Ascending aorta (tissue), 2 donors: Measurements from ENCODE around the gene CAMK1D. TPM values are rescaled to one million over a fixed set of nuclear protein-coding genes. Genes with fewer than 3 reads are reported as not detected.
"Not testable (repeated sequence)": the region's sequence is repeated elsewhere in the genome, so short reads cannot be mapped to it uniquely, and the experiment has no call there.

ENCODE experiments used
- DNase-seq, 2 donors: peaks; one replicate each; pipeline ENCODE4 v3.0.0-alpha.2; 2019; ENCODE audit warnings: low spot score in 2 of 2
- H3K27ac ChIP-seq, 2 donors: fragments of 200-600 bp; sonication (generic); one replicate each; pipeline ENCODE4 v1.5.1; 2016 to 2017; ENCODE audit warnings: mild to moderate bottlenecking in 1 of 2
- H3K27me3 ChIP-seq: fragments of 200-600 bp; sonication (generic); one replicate; pipeline ENCODE4 v1.5.1; 2017
- H3K36me3 ChIP-seq, 2 donors: fragments of 200-600 bp; sonication (generic); one replicate each; pipeline ENCODE4 v1.5.1; 2016
- H3K4me1 ChIP-seq, 2 donors: fragments of 200-600 bp; sonication (generic); one replicate each; pipeline ENCODE4 v1.5.1; 2016 to 2017; ENCODE audit warnings: mild to moderate bottlenecking in 1 of 2
- H3K4me3 ChIP-seq, 2 donors: fragments of 200-600 bp; sonication (generic); one replicate each; pipeline ENCODE4 v1.5.1; 2016 to 2017; ENCODE audit warnings: mild to moderate bottlenecking in 1 of 2
- H3K9me3 ChIP-seq, 2 donors: fragments of 200-600 bp; sonication (generic); one replicate each; pipeline ENCODE4 v1.5.1; 2016
- intact Hi-C: fragments of 100-400 bp; cut with DNase I; formaldehyde crosslinking; loops from one replicate; pipeline ENCODE4 v1.15.1; 2023
- total RNA-seq: library from RNA; depleted of rRNA; stranded (reverse); fragments of >200 nt; gene quantifications from one replicate; pipeline ENCODE4 v1.1.0, GENCODE V29; 2016
- TF ChIP-seq, protein P1 (sequence below), 3 experiments: fragments of 200-600 bp in 2 of 3; fragments of 450-650 bp in 1 of 3; sonication (generic) in 2 of 3; IDR thresholded peaks; one replicate each; pipeline ENCODE4 v1.5.1; 2016 to 2019; ENCODE audit warnings: antibody characterized with exemption in 3 of 3, mild to moderate bottlenecking in 1 of 3, moderate library complexity in 1 of 3

Gene CAMK1D
- total RNA-seq, 1 donor from 2014 or later = 4.2 TPM

DNA sequence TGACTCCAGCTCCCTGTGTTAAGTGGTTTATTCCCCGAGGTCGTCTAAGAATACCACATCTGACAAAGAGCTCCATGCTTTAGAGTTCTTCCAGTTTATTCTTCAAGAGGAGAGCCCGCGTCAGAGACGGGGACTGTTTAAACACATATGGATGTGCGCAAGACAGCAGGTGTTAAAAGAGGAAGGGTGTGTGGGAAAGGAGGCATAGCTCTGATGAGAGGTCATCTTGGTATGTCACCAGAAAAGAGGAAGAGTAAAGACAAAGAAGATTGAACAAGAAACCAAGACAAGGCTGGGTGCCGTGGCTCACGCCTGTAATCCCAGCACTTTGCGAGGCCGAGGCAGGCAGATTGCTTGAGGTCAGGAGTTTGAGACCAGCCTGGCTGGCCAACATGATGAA, 393.4 kb downstream of the CAMK1D start:
- Histone ChIP-seq H3K9me3 (no peaks in the 10 kb centered on the region), H3K4me1 (no peaks in the 10 kb centered on the region), H3K36me3 (no peaks in the 10 kb centered on the region), H3K4me3 (no peak overlapping the region), H3K27ac (no peak overlapping the region), H3K27me3 (no peaks in the 10 kb centered on the region)
- TF ChIP-seq, protein P1, sequence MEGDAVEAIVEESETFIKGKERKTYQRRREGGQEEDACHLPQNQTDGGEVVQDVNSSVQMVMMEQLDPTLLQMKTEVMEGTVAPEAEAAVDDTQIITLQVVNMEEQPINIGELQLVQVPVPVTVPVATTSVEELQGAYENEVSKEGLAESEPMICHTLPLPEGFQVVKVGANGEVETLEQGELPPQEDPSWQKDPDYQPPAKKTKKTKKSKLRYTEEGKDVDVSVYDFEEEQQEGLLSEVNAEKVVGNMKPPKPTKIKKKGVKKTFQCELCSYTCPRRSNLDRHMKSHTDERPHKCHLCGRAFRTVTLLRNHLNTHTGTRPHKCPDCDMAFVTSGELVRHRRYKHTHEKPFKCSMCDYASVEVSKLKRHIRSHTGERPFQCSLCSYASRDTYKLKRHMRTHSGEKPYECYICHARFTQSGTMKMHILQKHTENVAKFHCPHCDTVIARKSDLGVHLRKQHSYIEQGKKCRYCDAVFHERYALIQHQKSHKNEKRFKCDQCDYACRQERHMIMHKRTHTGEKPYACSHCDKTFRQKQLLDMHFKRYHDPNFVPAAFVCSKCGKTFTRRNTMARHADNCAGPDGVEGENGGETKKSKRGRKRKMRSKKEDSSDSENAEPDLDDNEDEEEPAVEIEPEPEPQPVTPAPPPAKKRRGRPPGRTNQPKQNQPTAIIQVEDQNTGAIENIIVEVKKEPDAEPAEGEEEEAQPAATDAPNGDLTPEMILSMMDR (IDR thresholded peaks at IDR 0.05) = no peak
- intact Hi-C loops = no loop called here
- DNase-seq = no peak

DNA sequence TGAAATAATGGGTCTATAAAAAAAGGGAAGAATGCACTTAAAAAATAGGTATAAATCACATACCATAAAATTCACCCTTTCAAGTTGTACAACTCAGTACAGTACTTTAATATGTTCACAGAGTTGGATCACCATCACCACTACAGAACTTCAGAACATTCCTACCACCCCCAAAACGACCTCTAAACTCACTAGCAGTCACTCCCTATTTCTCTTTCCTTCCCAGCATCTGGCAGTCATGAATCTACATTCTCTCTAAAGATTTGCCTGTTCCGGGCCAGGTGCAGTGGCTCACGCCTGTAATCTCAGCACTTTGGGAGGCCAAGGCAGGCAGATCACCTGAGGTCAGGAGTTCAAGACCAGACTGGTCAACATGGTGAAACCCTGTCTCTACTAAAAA, 394.1 kb downstream of the CAMK1D start:
- DNase-seq, intact Hi-C loops, H3K36me3 ChIP-seq, H3K27me3 ChIP-seq, H3K4me1 ChIP-seq, H3K27ac ChIP-seq, H3K9me3 ChIP-seq, H3K4me3 ChIP-seq: not testable (repeated sequence)

DNA sequence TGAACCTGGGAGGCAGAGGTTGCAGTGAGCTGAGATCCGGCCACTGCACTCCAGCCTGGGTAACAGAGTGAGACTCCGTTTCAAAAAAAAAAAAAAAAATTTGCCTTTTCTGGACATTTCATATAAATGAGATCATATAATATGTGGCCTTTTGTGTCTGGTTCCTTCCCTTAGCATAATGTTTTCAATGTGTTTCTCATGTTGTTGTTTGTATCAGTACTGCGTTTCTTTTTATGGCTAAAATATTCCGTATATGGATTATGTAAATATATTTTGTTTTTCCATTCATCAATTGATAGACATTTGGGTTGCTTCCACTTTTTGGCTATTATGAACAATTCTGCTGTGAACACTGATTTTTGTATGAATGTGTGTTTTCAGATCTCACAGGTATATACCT, 394.6 kb downstream of the CAMK1D start:
- intact Hi-C loops = no loop called here
- Histone ChIP-seq H3K4me1 (no peaks in the 10 kb centered on the region), H3K36me3 (no peaks in the 10 kb centered on the region), H3K27ac (no peak overlapping the region), H3K4me3 (no peak overlapping the region), H3K27me3 (no peaks in the 10 kb centered on the region), H3K9me3 (no peaks in the 10 kb centered on the region)
- DNase-seq = no peak
- TF ChIP-seq, protein P1 (IDR thresholded peaks at IDR 0.05) = no peak

DNA sequence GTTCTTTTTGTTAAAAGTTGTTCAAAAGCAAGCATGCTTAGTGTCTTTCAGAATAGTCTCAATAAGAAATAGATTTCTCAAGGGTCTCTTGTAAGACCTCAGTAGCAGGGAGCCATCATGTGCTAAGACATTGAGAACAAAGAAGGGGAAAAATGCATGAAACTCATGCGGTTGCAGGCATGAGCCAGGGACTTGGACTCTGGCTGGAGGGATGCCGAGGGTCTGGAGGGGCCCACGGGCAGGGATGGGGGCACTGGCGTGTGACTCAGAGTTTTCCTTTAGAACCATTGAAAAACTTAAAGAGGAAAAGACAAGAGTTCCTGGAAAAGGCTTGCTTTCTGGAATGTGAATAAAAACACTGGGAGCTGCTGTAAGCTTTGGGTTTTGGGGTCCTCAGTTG, 398.8 kb downstream of the CAMK1D start:
- Histone ChIP-seq H3K27ac (no peak overlapping the region), H3K4me3 (no peak overlapping the region)
- intact Hi-C loops = no loop called here

DNA sequence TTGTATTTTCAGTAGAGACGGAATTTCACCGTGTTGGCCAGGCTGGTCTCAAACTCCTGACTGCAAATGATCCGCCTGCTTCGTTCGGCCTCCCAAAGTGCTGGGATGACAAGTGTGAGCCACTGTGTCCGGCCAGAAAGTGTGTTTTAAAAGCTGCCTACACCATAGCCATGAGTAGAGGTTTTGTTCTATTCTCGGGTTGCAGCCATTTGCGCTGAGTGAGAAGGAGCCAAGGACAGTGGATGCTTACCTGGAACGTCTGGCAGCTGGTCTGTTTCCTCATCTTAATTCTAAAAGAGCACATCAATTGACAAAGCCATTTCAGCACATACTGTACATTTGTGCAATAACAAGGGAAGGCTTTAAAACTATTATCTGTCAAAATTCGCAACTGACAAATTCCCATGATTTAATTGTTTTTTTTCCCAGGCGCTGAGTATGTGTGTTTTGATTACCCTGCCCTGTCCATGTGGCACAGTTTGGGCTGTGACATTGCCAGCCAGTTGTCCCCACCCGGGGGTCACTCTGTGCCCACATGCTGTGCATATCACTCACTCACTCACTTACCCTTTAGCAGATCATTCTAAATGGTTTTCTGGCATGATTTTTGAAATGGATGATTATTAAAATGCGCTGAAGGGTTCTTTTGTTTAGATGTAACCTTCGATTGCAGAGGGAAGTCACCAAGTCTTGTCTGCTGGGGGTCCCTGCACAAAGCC, 400.6 kb downstream of the CAMK1D start:
- DNase-seq = no peak
- Histone ChIP-seq H3K36me3 (no peaks in the 10 kb centered on the region), H3K4me1 (peaks cover 0 to 5% of the 10 kb centered on the region in 2 donors), H3K27ac (no peak overlapping the region), H3K4me3 (no peak overlapping the region), H3K9me3 (no peaks in the 10 kb centered on the region), H3K27me3 (no peaks in the 10 kb centered on the region)
- TF ChIP-seq, protein P1 (IDR thresholded peaks at IDR 0.05) = no peak
- intact Hi-C loops = no loop called here

More for the DNA sequence above, 398.8 kb downstream of the CAMK1D start:
- H3K36me3 ChIP-seq = no peaks in the 10 kb centered on the region
- no peaks in the 10 kb centered on the region for H3K9me3 ChIP-seq
- H3K4me1 ChIP-seq = peaks cover 0 to 5% of the 10 kb centered on the region in 2 donors
- TF ChIP-seq, protein P1 (IDR thresholded peaks at IDR 0.05) = no peak
- no peaks in the 10 kb centered on the region for H3K27me3 ChIP-seq
- DNase-seq = no peak

DNA sequence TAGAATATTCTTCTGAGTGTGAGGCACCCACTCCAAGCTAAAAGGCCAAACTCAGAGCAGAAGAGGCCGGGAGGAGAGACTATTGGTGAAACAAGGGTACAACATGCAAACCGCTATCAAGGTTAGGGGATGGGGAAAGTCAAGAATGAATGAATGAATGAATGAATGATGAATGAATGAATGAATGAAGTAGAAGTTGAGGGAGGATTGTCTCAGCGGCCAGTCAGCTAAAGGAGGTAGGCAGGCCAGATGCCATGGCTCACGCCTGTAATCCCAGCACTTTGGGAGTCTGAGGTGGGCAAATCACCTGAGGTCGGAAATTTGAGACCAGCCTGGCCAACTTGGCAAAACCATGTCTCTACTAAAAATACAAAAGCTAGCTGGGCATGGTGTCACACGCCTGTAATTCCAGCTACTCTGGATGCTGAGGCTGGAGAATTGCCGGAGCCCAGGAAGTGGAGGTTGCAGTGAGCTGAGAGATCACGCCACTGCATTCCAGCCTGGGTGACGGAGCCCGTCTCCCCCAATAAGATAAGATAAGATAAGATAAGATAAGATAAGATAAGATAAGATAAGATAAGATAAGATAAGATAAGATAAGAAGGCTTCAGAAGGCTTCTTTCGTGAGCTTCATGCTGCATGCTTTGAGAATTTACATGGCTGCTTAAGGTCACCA, 401.3 kb downstream of the CAMK1D start:
- Histone ChIP-seq H3K4me3 (no peak overlapping the region), H3K4me1 (peaks cover 0 to 5% of the 10 kb centered on the region in 2 donors), H3K36me3 (no peaks in the 10 kb centered on the region), H3K27ac (no peak overlapping the region), H3K9me3 (no peaks in the 10 kb centered on the region), H3K27me3 (no peaks in the 10 kb centered on the region)
- TF ChIP-seq, protein P1 (IDR thresholded peaks at IDR 0.05) = no peak
- DNase-seq = no peak
- intact Hi-C loops = no loop called here
